HG03354 (cell line): ENCODE results near the gene FSHR.

ENCODE experiments used
- ATAC-seq: cut with Tn5 transposase; IDR thresholded peaks from one replicate; pipeline ENCODE4 v1.9.1; 2021; ENCODE audit warnings: mild to moderate bottlenecking; ENCODE audit not compliant: unreplicated experiment, poor library complexity, severe bottlenecking

Gene FSHR

GRCh38 chr2:48929571-48930301 is 224.6 kb downstream of the FSHR start:
- ATAC-seq: no peak

GRCh38 chr2:48927355-48927754 is 227.0 kb downstream of the FSHR start:
- ATAC-seq: peak; percentile 85

- ATAC-seq: no peak
Observed at GRCh38 chr2:48915884-48916283, 238.4 kb downstream of the FSHR start.

GRCh38 chr2:48915227-48915626 is 239.1 kb downstream of the FSHR start:
- ATAC-seq: no peak

- ATAC-seq: peak; percentile 83
Observed at GRCh38 chr2:48914477-48915089, 239.7 kb downstream of the FSHR start.
